Fibroblast of upper back skin (primary cell): ENCODE results near the gene AACS.

ENCODE experiments used
- DNase-seq: peaks from one replicate; pipeline ENCODE4 v3.0.0-alpha.2; 2013

AACS gene

GRCh38 chr12:125160281-125160955 is 95.2 kb downstream of the AACS start:
- no peak for DNase-seq

DNA sequence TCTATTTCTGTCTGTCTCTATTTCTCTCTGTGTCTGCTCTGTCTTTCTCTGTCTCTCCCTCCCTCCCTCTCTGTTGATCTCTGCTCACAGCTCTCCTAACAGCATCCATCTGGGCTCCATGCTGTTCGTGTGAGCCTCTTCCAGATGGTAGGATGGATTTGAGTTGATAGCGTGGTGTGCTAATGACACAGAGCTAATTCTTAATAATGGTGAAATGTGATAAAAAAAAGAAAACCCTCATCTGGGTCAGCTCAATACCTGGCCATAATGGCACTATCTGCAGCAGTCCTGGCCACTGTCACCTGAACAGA is 96.4 kb downstream of the AACS start:
- no peak for DNase-seq

DNA sequence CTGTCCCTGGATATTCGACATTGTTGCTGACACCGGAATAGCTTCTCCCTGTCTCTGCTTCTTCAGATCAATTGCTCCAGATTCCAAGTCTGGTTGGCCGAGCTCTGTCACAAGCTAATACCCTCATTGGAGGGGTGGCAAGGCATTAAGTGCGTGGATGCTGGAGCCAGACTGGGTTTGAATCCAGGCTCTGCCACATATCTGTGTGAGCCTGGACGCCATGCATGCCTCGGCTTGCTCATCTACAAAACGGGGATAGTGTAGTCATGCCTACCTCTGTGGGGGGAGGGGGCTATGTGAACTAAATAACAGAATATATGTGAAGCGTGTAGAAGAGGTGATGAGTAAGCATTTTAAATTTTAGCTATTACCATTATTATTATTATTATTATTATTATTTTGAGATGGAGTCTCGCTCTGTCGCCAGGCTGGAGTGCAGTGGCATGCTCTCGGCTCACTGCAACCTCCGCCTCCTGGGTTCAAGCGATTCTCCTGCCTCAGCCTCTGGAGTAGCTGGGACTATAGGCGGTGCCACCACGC is 97.3 kb downstream of the AACS start:
- no peak for DNase-seq

DNA sequence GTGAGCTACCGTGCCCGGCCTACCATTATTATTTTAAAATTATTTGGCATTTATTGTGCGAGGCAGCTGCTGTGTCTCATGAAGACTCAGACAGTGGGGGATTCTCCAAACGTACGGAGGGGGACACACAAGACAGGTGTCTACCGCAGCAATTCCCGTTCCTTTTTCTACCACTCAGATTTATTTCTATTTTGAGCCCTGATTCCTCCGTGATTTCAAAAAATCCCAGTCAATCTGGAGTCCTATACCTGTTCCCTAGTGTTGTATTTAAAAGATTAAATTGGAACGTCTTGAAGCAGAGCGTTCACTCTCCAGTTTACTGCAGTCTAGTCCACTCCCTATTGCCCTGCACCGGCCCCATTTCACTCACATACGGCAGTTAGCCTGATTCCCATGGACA is 97.9 kb downstream of the AACS start:
- no peak for DNase-seq

DNA sequence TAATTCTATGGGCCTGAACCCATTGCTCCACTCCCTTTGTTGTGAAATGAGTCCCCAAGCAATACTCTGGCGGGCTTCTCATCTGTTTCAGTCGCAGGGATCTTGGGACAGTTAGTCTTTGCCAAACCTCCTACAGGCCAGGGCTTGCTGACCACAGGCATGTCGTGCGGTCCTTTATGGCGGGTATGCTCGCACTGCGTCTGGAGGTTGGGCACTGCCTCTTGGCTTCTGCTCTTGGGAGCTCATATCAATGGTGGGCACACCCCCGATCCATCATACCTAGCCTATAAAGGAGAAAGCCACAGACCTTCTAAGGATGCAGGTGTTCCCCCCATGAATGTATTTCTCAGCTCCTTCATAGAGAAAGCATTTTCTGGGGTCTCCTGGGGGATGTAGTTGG is 99.3 kb downstream of the AACS start:
- DNase-seq: no peak

- DNase-seq: no peak
Measured at GRCh38 chr12:125166041-125166440, 100.8 kb downstream of the AACS start.

DNA sequence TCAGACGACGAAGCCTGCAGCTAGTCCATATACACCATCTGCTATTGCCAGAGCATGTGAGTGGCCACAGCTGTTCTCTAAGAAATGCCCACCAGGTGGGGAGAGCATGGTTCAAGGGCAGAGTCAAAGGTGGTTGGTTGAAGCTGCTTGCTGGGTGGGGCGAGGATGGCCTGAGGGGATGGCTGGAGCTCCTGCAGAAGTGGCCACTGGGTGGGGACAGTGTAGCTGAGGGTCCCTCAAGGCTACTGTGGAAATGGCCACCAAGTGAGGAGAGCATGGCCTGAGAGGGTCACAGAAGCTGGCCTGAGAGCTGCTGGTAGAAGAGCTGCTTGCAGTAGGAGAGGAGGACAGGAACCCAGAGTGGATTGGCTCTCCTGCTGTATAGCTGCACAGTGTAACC is 102.4 kb downstream of the AACS start:
- DNase-seq: no peak

DNA sequence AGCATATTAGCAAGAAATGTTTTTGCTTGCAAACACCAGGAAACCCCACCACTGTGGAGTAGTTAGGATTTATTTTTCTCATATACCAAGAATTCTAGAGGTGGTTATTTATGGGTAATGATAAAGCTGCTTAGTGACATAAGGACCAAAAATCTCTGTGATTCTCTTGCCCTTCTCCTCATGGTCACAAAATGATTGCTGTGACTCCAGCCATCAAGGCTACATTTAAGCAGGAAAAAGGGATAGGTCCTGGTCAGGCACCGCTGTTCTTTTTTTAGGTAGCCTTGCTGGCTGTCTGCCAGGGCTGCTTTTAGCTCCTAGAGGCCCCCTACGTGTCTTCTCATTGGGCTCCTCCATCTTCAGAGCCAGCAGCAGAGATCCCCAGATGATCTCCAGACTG is 104.2 kb downstream of the AACS start:
- DNase-seq: no peak

- no peak for DNase-seq
Measured at GRCh38 chr12:125169870-125170269, 104.6 kb downstream of the AACS start.

DNA sequence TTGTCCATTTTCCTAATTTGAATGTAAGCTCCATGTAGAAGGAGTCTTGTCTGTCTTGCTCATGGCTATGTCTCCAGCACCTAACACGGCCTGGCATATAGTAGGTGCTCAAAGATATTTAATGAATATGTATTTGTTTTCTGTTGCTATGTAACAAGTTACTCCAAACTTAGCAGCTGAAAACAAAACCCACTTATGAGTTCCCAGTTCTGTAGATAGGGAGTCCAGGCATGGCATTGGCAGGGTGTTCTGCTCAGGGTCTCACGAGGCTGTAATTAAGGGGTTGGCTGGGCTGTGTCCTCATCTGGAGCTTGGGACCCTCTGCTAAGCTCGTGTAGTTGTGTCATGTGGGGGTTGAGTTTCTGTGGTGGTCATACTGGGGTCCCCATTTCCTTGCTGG is 106.0 kb downstream of the AACS start:
- no peak for DNase-seq

- DNase-seq: no peak
Measured at GRCh38 chr12:125172231-125172850, 107.1 kb downstream of the AACS start.

GRCh38 chr12:125175576-125175975 is 110.3 kb downstream of the AACS start:
- no peak for DNase-seq

DNA sequence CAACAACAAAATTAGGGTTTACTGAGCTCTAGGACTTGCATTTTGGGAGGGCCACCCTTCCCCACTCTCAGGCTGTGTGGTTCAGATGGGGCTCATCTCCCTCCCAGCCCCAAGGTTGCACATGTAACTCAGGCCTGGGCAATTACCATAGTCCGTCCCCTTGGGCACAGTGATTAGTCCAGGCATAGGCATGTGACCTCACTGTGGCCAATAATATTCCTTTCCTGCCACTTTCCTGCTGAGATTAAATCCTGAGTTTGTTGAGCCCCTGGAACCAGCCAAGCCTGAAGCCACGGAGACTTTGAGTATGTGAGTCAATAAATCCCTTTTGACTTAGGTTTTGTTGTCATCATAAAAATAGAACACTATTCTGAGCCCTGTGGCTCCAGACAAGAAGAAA is 113.0 kb downstream of the AACS start:
- no peak for DNase-seq

GRCh38 chr12:125180144-125180543 is 114.9 kb downstream of the AACS start:
- no peak for DNase-seq

GRCh38 chr12:125181107-125181506 is 115.9 kb downstream of the AACS start:
- no peak for DNase-seq

- peak; percentile 87 for DNase-seq
Measured at GRCh38 chr12:125183187-125184067, 118.2 kb downstream of the AACS start.

DNA sequence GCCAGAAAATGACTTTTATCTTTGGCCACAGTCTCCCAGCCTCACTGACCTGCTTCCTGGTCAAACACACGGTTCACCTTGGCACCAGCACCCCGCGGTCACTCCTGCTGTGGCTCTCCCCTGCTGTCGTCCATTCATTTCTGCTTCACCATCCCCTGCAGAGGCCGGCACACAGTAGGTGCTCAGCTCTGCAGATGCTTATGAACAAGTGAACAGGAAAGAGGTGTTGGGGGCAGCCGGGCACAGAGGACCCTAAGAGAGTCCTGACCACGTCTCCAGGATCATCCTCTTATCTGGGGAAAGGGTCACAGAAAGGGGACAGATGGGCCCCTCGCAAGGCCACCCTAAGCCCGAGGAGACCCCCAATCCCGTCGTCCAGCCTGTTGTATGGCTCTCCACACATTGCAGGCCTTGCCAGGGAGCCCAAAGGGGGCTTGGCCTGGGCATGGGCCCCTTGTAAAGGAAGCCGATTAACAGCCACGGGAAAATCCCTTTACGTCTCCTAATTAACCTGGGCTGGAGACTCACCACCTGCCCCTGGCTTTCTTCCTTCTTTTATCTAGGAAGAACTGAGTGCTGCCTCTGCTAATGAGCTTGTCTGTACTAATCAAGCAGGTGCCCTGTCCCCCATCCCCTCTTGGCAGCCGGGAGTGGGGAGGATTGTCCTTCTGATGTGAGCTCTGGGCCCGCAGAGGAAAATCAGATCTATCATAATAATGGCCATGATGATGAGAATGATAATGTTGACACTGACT is 119.2 kb downstream of the AACS start:
- DNase-seq: no peak

GRCh38 chr12:125185311-125185739 is 120.1 kb downstream of the AACS start:
- peak; percentile 43 for DNase-seq

GRCh38 chr12:125185740-125186470 is 120.7 kb downstream of the AACS start, which contains the start of gene TMEM132B:
TMEM132B (plus strand) TSS chr12:125186386.
- DNase-seq: peak; percentile 75

- DNase-seq: no peak
Measured at GRCh38 chr12:125186471-125187147, 121.4 kb downstream of the AACS start.

- DNase-seq: no peak
Measured at GRCh38 chr12:125187148-125187745, 122.0 kb downstream of the AACS start.
